WTC11 (cell line): Measurements from ENCODE around the gene SPATA45. TPM values are rescaled to one million over a fixed set of nuclear protein-coding genes. Genes with fewer than 3 reads are reported as not detected.

Experiments
- ATAC-seq: fragments of 200-7000 bp; cut with Tn5 transposase; 2 replicates; pipeline ENCODE4 v1.10.0; 2021; ENCODE audit warnings: mild to moderate bottlenecking, moderate library complexity
- CTCF ChIA-PET: fragments of 300-600 bp; sonication (Branson Sonifier 250); formaldehyde crosslinking; loops from one replicate; lab custom pipeline; 2021; ENCODE audit warnings: antibody characterized with exemption; lab: Charles Lee
- POLR2A ChIA-PET: fragments of 350-600 bp; sonication (Branson Sonifier 250); formaldehyde crosslinking; loops from one replicate; lab custom pipeline; 2021; ENCODE audit warnings: antibody characterized with exemption; lab: Charles Lee
- DNase-seq: peaks from one replicate; pipeline ENCODE4 v3.0.0; 2021; ENCODE audit warnings: low spot score
- H3K27ac Mint-ChIP-seq: 2 replicates; pipeline ENCODE4 v1.8.0; 2021; ENCODE audit warnings: mixed read lengths
- H3K27me3 Mint-ChIP-seq: 2 replicates; pipeline ENCODE4 v1.8.0; 2021; ENCODE audit warnings: low read depth, mild to moderate bottlenecking, moderate library complexity, mixed read lengths
- H3K36me3 Mint-ChIP-seq: 2 replicates; pipeline ENCODE4 v1.8.0; 2021; ENCODE audit warnings: mixed read lengths
- H3K4me1 Mint-ChIP-seq: 2 replicates; pipeline ENCODE4 v1.8.0; 2022; ENCODE audit warnings: mixed read lengths
- H3K4me3 Mint-ChIP-seq: 2 replicates; pipeline ENCODE4 v1.8.0; 2021; ENCODE audit warnings: mild to moderate bottlenecking, moderate library complexity, mixed read lengths
- H3K9me3 Mint-ChIP-seq: 2 replicates; pipeline ENCODE4 v1.8.0; 2021; ENCODE audit warnings: mixed read lengths
- CBFB ChIP-seq: sonication (generic); formaldehyde crosslinking; IDR thresholded peaks from 2 replicates; pipeline ENCODE4 v1.8.1; 2022; ENCODE audit warnings: mild to moderate bottlenecking, low read depth, missing genetic modification reagents
- GABPB1 ChIP-seq: sonication (generic); formaldehyde crosslinking; IDR thresholded peaks from 2 replicates; pipeline ENCODE4 v1.8.1; 2023; ENCODE audit warnings: mild to moderate bottlenecking, missing genetic modification reagents
- HMGA2 ChIP-seq: fragments of 250-450 bp; sonication (Bioruptor Pico); IDR thresholded peaks from 2 replicates; pipeline ENCODE4 v1.4.0; 2021; ENCODE audit warnings: mild to moderate bottlenecking, moderate library complexity
- IRF2 ChIP-seq: sonication (generic); formaldehyde crosslinking; IDR thresholded peaks from 2 replicates; pipeline ENCODE4 v1.8.0; 2022; ENCODE audit warnings: low read depth, missing genetic modification reagents, borderline replicate concordance
- MXD4 ChIP-seq: fragments of 250-450 bp; sonication (Bioruptor Pico); IDR thresholded peaks from 2 replicates; pipeline ENCODE4 v1.8.0; 2021; ENCODE audit warnings: mild to moderate bottlenecking, moderate library complexity, borderline replicate concordance
- ZNF138 ChIP-seq: sonication (generic); formaldehyde crosslinking; conservative IDR thresholded peaks from 2 replicates; pipeline ENCODE4 v1.8.1; 2022; ENCODE audit warnings: mild to moderate bottlenecking, moderate library complexity, missing genetic modification reagents
- ZNF416 ChIP-seq: fragments of 250-450 bp; sonication (Bioruptor Pico); IDR thresholded peaks from 2 replicates; pipeline ENCODE4 v1.9.0; 2021; ENCODE audit warnings: mild to moderate bottlenecking, inconsistent platforms
- ZNF423 ChIP-seq: fragments of 250-450 bp; sonication (Bioruptor Pico); IDR thresholded peaks from 2 replicates; pipeline ENCODE4 v2.1.2; 2022; ENCODE audit warnings: mild to moderate bottlenecking, moderate library complexity
- total RNA-seq: library from RNA; stranded (reverse); gene quantifications from 3 replicates; pipeline ENCODE4 v1.2.3, GENCODE V29; 2021
- TF ChIP-seq, protein P1 (sequence below): fragments of 200-600 bp; IDR thresholded peaks from 2 replicates; pipeline ENCODE4 v1.8.0; 2022; ENCODE audit warnings: antibody characterized with exemption
- TF ChIP-seq, protein P2 (sequence below): sonication (generic); formaldehyde crosslinking; IDR thresholded peaks from 2 replicates; pipeline ENCODE4 v1.8.0; 2022; ENCODE audit warnings: mild to moderate bottlenecking, missing genetic modification reagents
- TF ChIP-seq, protein P3 (sequence below): sonication (generic); formaldehyde crosslinking; IDR thresholded peaks from 2 replicates; pipeline ENCODE4 v1.8.1; 2022; ENCODE audit warnings: low read depth, missing genetic modification reagents, borderline replicate concordance
- TF ChIP-seq, protein P4 (sequence below): sonication (generic); formaldehyde crosslinking; IDR thresholded peaks from 2 replicates; pipeline ENCODE4 v1.8.0; 2022; ENCODE audit warnings: missing genetic modification reagents
- TF ChIP-seq, protein P5 (sequence below): sonication (generic); formaldehyde crosslinking; IDR thresholded peaks from 2 replicates; pipeline ENCODE4 v1.8.1; 2023; ENCODE audit warnings: mild to moderate bottlenecking, missing genetic modification reagents
- TF ChIP-seq, protein P6 (sequence below): fragments of 250-450 bp; sonication (Bioruptor Pico); IDR thresholded peaks from 2 replicates; pipeline ENCODE4 v1.9.0; 2021; ENCODE audit warnings: mild to moderate bottlenecking, borderline replicate concordance
- TF ChIP-seq, protein P7 (sequence below): sonication (generic); formaldehyde crosslinking; IDR thresholded peaks from 2 replicates; pipeline ENCODE4 v1.8.1; 2023; ENCODE audit warnings: mild to moderate bottlenecking, missing genetic modification reagents, borderline replicate concordance

The SPATA45 gene
- total RNA-seq, 1 experiment from 2014 or later, result 0.90 TPM

DNA sequence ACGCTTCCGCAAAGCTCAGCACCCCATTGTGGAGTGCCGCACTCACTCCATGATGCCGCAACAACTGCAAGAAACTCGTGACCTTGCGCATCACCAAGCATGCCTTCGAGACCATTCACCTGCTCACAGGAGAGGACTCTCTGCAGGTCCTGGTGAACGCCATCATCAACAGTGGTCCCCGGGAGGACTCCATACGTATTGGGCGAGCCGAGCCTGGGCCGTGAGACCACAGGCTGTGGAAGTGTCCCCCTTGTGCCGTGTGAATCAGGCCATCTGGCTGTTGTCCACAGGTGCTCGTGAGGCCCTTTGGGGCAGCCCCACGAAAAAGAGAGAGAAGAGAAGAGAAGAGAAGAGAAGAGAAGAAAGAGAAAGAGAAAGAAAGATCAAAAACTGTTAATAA lies 23.2 kb downstream of the SPATA45 start (continued):
- TF ChIP-seq, protein P1, sequence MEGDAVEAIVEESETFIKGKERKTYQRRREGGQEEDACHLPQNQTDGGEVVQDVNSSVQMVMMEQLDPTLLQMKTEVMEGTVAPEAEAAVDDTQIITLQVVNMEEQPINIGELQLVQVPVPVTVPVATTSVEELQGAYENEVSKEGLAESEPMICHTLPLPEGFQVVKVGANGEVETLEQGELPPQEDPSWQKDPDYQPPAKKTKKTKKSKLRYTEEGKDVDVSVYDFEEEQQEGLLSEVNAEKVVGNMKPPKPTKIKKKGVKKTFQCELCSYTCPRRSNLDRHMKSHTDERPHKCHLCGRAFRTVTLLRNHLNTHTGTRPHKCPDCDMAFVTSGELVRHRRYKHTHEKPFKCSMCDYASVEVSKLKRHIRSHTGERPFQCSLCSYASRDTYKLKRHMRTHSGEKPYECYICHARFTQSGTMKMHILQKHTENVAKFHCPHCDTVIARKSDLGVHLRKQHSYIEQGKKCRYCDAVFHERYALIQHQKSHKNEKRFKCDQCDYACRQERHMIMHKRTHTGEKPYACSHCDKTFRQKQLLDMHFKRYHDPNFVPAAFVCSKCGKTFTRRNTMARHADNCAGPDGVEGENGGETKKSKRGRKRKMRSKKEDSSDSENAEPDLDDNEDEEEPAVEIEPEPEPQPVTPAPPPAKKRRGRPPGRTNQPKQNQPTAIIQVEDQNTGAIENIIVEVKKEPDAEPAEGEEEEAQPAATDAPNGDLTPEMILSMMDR, result no peak
- no peak for TF ChIP-seq ZNF138 (CRISPR knock-in tag)
- no peak for TF ChIP-seq GABPB1 (CRISPR knock-in tag)
- TF ChIP-seq, protein P2, sequence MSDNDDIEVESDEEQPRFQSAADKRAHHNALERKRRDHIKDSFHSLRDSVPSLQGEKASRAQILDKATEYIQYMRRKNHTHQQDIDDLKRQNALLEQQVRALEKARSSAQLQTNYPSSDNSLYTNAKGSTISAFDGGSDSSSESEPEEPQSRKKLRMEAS (CRISPR knock-in tag), result no peak
- TF ChIP-seq IRF2, result no peak
- no peak for TF ChIP-seq MXD4 (CRISPR knock-in tag)
- TF ChIP-seq, all 79 proteins: peak for 0

DNA sequence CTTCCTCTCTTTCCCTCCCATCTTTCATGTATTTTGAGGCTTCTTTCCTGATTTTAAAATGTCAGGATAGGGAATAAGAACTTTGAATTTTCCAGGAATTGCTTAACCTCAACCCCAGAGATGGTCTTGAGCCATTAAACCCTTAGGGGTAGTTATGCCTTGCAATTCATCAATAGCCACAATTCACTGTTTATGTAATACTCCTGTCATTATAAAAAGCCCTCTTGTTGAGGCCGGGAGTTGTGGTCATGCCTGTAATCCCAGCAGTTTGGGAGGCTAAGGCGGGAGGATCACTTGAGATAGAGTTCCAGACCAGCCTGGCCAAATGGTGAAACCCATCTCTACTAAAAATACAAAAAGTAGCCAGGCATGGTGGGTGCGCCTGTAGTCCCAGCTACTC lies 24.5 kb downstream of the SPATA45 start:
- H3K4me1 Mint-ChIP-seq, result peaks cover 7% of the 10 kb centered on the region
- peaks cover 27% of the 10 kb centered on the region for H3K36me3 Mint-ChIP-seq
- no peak overlapping the region for H3K4me3 Mint-ChIP-seq
- CTCF ChIA-PET, result interaction anchor here (1.5 kb wide), 1 partner anchor 8 kb away, joined by 4 read pairs; no protein-coding TSS in a partner anchor
- DNase-seq, result no peak
- peaks cover 33% of the 10 kb centered on the region for H3K9me3 Mint-ChIP-seq
- POLR2A ChIA-PET, result interaction anchor here (0.5 kb wide), 1 partner anchor 32 kb away, joined by 3 read pairs; no protein-coding TSS in a partner anchor
- H3K27ac Mint-ChIP-seq, result no peak overlapping the region; the same call in 1 of the 2 replicates
- H3K27me3 Mint-ChIP-seq, result peaks cover 10% of the 10 kb centered on the region
- no peak for ATAC-seq
- TF ChIP-seq, protein P3, sequence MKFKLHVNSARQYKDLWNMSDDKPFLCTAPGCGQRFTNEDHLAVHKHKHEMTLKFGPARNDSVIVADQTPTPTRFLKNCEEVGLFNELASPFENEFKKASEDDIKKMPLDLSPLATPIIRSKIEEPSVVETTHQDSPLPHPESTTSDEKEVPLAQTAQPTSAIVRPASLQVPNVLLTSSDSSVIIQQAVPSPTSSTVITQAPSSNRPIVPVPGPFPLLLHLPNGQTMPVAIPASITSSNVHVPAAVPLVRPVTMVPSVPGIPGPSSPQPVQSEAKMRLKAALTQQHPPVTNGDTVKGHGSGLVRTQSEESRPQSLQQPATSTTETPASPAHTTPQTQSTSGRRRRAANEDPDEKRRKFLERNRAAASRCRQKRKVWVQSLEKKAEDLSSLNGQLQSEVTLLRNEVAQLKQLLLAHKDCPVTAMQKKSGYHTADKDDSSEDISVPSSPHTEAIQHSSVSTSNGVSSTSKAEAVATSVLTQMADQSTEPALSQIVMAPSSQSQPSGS (CRISPR knock-in tag), result no peak
- TF ChIP-seq MXD4 (CRISPR knock-in tag) (no peak), HMGA2 (no peak), CBFB (CRISPR knock-in tag) (no peak), ZNF423 (no peak), ZNF416 (CRISPR knock-in tag) (no peak)
- TF ChIP-seq, protein P4, sequence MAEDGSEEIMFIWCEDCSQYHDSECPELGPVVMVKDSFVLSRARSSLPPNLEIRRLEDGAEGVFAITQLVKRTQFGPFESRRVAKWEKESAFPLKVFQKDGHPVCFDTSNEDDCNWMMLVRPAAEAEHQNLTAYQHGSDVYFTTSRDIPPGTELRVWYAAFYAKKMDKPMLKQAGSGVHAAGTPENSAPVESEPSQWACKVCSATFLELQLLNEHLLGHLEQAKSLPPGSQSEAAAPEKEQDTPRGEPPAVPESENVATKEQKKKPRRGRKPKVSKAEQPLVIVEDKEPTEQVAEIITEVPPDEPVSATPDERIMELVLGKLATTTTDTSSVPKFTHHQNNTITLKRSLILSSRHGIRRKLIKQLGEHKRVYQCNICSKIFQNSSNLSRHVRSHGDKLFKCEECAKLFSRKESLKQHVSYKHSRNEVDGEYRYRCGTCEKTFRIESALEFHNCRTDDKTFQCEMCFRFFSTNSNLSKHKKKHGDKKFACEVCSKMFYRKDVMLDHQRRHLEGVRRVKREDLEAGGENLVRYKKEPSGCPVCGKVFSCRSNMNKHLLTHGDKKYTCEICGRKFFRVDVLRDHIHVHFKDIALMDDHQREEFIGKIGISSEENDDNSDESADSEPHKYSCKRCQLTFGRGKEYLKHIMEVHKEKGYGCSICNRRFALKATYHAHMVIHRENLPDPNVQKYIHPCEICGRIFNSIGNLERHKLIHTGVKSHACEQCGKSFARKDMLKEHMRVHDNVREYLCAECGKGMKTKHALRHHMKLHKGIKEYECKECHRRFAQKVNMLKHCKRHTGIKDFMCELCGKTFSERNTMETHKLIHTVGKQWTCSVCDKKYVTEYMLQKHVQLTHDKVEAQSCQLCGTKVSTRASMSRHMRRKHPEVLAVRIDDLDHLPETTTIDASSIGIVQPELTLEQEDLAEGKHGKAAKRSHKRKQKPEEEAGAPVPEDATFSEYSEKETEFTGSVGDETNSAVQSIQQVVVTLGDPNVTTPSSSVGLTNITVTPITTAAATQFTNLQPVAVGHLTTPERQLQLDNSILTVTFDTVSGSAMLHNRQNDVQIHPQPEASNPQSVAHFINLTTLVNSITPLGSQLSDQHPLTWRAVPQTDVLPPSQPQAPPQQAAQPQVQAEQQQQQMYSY (CRISPR knock-in tag), result no peak
- TF ChIP-seq, protein P5, sequence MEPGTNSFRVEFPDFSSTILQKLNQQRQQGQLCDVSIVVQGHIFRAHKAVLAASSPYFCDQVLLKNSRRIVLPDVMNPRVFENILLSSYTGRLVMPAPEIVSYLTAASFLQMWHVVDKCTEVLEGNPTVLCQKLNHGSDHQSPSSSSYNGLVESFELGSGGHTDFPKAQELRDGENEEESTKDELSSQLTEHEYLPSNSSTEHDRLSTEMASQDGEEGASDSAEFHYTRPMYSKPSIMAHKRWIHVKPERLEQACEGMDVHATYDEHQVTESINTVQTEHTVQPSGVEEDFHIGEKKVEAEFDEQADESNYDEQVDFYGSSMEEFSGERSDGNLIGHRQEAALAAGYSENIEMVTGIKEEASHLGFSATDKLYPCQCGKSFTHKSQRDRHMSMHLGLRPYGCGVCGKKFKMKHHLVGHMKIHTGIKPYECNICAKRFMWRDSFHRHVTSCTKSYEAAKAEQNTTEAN, result no peak
- TF ChIP-seq, protein P6, sequence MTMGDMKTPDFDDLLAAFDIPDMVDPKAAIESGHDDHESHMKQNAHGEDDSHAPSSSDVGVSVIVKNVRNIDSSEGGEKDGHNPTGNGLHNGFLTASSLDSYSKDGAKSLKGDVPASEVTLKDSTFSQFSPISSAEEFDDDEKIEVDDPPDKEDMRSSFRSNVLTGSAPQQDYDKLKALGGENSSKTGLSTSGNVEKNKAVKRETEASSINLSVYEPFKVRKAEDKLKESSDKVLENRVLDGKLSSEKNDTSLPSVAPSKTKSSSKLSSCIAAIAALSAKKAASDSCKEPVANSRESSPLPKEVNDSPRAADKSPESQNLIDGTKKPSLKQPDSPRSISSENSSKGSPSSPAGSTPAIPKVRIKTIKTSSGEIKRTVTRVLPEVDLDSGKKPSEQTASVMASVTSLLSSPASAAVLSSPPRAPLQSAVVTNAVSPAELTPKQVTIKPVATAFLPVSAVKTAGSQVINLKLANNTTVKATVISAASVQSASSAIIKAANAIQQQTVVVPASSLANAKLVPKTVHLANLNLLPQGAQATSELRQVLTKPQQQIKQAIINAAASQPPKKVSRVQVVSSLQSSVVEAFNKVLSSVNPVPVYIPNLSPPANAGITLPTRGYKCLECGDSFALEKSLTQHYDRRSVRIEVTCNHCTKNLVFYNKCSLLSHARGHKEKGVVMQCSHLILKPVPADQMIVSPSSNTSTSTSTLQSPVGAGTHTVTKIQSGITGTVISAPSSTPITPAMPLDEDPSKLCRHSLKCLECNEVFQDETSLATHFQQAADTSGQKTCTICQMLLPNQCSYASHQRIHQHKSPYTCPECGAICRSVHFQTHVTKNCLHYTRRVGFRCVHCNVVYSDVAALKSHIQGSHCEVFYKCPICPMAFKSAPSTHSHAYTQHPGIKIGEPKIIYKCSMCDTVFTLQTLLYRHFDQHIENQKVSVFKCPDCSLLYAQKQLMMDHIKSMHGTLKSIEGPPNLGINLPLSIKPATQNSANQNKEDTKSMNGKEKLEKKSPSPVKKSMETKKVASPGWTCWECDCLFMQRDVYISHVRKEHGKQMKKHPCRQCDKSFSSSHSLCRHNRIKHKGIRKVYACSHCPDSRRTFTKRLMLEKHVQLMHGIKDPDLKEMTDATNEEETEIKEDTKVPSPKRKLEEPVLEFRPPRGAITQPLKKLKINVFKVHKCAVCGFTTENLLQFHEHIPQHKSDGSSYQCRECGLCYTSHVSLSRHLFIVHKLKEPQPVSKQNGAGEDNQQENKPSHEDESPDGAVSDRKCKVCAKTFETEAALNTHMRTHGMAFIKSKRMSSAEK (CRISPR knock-in tag), result no peak
- TF ChIP-seq, protein P7, sequence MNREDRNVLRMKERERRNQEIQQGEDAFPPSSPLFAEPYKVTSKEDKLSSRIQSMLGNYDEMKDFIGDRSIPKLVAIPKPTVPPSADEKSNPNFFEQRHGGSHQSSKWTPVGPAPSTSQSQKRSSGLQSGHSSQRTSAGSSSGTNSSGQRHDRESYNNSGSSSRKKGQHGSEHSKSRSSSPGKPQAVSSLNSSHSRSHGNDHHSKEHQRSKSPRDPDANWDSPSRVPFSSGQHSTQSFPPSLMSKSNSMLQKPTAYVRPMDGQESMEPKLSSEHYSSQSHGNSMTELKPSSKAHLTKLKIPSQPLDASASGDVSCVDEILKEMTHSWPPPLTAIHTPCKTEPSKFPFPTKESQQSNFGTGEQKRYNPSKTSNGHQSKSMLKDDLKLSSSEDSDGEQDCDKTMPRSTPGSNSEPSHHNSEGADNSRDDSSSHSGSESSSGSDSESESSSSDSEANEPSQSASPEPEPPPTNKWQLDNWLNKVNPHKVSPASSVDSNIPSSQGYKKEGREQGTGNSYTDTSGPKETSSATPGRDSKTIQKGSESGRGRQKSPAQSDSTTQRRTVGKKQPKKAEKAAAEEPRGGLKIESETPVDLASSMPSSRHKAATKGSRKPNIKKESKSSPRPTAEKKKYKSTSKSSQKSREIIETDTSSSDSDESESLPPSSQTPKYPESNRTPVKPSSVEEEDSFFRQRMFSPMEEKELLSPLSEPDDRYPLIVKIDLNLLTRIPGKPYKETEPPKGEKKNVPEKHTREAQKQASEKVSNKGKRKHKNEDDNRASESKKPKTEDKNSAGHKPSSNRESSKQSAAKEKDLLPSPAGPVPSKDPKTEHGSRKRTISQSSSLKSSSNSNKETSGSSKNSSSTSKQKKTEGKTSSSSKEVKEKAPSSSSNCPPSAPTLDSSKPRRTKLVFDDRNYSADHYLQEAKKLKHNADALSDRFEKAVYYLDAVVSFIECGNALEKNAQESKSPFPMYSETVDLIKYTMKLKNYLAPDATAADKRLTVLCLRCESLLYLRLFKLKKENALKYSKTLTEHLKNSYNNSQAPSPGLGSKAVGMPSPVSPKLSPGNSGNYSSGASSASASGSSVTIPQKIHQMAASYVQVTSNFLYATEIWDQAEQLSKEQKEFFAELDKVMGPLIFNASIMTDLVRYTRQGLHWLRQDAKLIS (CRISPR knock-in tag), result no peak
